ENCODE measurements around the gene KCNJ15.

Gene KCNJ15

GRCh38 chr21:38268864-38269575, 12.2 kb downstream of the KCNJ15 start:
- DNase-seq (ENCODE audit: low spot score): no peak

DNA sequence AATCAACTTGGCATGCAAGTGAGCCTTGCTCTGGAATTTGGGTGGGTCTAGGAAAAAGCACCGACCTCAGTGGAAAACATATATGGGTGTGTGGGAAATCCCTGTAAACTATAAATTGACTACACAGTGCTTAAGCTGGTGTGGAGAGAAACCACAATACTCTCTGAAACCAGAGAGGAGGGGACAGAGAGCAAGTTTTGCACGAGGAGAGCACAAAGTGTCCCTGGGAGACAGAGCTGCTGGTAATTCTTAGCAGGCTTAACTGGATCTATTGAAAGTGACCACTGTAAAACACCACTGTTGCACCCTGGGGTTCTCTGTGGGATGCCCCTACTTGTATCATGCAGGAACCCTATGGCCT, 12.8 kb downstream of the KCNJ15 start:
- no peak for DNase-seq (ENCODE audit: low spot score)

DNA sequence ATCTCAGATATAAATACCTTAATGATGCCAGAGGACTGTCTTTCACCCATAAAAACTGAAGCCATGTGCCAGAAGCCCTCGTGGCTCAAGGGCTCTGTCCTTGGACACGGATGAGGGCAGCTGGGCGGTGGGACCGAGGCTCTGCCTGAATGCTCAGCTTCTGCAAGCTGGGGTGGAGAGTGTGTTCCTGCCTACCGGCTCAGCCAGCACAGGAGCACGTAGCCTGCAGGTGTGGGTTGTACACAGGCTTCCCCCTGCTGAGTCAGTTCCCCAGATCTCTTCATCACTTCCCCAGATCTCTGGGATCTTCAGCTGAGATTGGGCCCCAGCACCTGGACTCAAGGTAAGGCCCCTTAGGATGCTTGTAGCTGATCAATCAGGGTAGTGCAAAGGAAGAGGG, 15.4 kb downstream of the KCNJ15 start:
- no peak for DNase-seq (ENCODE audit: low spot score)

DNA sequence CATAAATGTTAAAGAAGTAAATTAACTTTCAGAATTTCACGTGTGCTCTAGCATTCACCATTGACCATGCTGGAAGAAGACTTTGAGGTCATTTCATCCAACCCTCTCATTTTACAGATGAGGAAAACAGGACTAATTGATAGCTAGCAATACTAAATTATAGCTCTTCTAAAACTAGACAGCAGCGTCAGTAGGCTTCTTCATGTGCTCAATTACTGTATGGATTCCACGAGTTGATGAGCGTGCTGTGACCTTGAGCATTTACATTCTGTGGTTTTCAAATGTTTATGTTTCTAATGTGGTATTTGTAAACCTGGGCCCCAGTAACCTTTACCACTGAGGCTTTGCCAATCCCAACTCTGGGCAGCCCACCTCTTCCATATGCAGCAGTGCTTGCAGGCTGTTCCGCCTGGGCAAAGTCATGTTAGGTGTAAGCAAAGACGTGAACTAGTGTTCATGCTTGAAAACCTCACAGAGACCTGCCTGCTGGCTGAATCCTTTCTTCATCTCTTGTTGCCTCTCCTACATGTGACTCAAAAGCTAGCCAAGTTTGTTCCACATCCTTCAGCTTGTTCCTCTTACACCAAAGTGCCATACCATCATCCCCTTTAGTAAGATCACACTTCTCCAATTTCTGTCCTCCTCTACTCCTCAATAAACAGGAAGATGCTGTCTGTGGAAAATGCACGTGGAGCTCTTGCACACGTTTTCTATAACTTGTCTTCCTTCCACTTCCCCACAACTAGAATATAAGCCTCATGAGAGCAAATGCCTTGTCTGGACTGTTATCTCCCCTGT, 17.2 kb downstream of the KCNJ15 start:
- DNase-seq (ENCODE audit: low spot score): no peak

DNA sequence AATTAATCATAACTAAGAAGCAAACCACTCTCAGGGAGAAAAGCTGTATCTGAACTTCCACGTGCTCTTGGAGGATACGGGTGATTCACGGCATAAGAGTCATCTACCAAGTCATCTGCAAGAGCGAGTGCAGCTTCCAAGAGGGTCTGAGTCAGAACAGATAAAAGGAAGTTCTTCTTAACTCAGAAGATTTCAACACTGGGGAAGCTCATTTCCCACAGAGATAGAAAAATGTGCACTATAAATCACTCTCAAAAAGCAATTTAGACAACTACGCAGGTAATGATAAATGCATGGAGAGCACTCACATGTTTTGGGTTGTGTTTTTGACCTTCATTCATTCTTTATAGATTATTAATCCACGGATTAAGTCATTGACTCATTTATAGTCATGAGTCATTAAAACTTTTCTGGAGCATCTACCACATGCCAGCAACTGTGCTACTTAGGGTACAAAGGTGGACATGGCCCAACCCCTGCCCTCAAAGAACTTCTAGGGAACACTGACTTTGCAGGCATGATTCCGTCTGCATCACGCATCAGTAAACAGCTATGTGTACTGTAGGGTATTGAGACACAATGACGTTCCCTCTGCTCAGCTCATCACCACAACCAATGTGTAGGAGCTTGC, 20.8 kb downstream of the KCNJ15 start:
- DNase-seq (ENCODE audit: low spot score): no peak

DNA sequence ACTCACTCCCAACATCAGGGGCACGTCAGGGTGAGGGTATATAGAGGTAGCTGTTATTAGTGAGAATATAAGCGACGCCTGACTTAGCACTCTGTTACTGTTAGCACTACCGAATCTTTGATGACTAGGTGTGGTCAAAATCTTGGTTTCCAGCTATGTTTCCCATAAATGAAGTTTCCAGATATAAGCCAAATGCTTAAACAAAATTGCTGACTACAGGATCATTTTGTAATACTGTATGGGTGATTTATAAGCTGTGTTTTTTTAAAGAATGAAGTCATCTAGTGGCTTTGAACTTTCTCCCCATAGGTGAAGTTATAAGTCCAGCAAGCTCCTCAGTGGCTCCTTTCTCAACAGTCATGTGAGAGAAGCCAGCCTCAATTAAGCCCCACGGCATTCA, 23.7 kb downstream of the KCNJ15 start:
- DNase-seq (ENCODE audit: low spot score): no peak

GRCh38 chr21:38280867-38281266, 24.1 kb downstream of the KCNJ15 start:
- no peak for DNase-seq (ENCODE audit: low spot score)

DNA sequence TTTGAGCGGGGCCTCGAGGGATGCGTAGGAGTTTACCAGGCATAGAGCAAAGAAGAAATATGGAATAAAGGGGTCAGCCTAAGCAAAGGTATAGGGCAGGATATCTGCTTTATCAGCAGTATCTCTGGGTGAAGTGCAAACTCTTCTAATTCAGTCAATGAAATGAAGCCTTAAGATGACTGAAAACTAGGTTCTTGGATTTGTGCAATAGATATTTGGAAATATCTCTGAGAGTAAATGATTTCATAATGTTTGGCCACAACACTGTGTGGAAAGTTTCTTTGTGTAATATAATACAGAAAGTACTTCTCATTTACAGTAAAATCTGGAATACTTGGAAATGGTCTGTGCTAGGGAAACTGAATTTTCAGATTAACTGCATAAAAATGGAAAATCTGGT, 26.1 kb downstream of the KCNJ15 start:
- DNase-seq (ENCODE audit: low spot score): no peak

GRCh38 chr21:38284216-38284615, 27.4 kb downstream of the KCNJ15 start:
- DNase-seq (ENCODE audit: low spot score): no peak

- no peak for DNase-seq (ENCODE audit: low spot score)
These were observed 30.1 kb downstream of the KCNJ15 start for GRCh38 chr21:38286739-38287471.

- no peak for DNase-seq (ENCODE audit: low spot score)
These were observed 30.7 kb downstream of the KCNJ15 start for GRCh38 chr21:38287476-38287875.

DNA sequence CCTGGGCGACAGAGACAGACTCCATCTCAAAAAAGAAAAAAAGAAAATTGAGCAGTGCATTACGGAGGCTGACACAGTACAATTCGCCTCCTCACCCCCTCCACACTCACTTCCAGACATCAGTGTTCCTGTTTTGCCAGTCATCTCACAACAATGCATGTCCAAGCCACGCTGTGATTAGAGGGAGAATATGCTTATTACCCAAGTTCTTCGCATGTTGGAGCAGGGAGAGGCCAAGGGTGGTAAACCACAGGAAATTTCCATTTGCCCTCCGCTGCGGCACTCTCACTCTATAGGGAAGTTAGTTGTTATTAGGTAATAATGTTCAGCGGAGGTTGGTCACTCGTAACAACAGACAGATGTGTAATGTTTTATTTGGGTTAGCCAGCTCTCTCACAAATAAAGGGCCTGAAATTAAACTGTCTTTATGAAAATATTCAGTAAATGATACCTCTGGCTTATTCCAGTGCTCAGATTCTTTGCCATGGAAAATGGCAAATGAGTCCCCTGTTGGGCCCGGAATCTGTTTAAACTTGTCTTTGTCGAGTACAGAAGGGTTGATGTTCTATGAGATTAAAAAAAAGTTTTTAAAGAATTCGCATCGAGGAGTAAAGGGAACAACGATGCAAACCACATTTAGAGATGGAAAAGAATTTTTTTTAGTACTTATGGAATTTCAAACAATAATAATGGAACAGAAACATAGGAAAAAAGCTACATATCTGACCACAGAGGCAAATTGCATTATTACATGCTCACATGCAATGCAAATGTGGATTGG, 33.1 kb downstream of the KCNJ15 start:
- DNase-seq (ENCODE audit: low spot score): no peak

DNA sequence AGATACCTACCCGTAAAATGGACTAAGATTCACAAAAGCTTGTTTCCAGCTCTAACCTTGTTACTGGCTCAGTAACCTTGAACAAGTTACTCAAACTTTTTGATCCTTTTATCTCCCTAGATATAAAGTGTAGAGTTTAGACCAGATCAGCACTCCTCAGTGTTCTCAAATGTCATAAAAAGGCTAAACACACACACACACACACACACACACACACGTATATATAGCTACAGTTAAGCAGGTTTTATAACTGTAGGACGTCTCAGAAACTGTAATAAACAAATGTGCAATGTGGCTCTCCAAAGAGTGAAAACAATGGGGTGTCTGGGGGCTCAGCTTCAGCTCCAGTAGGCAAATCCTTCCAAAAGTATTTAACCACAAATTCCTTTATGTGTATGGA, 34.0 kb downstream of the KCNJ15 start:
- no peak for DNase-seq (ENCODE audit: low spot score)

GRCh38 chr21:38291874-38292273, 35.1 kb downstream of the KCNJ15 start:
- no peak for DNase-seq (ENCODE audit: low spot score)

GRCh38 chr21:38293113-38293512, 36.3 kb downstream of the KCNJ15 start:
- no peak for DNase-seq (ENCODE audit: low spot score)

DNA sequence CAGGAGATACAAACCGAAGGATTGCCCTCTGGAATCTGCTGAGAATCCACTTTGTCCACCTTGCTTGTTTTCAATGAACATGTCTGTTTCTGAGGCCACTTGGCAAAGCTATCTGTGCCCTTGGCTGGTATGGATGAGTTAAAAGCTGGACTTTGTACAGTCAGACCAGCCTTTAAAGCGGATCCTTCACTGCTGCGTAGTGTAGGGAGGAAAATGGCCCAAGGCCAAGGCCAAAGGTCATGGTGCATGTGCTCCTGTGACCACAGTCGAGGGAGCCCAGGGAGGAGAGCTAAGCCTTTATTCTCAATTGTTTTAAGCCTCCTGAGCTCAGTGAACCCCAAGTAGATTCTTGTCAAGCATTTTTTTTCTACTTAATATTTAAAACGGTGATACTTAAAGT, 37.0 kb downstream of the KCNJ15 start:
- DNase-seq (ENCODE audit: low spot score): no peak

- no peak for DNase-seq (ENCODE audit: low spot score)
These were observed 37.8 kb downstream of the KCNJ15 start for GRCh38 chr21:38294609-38295008.

DNA sequence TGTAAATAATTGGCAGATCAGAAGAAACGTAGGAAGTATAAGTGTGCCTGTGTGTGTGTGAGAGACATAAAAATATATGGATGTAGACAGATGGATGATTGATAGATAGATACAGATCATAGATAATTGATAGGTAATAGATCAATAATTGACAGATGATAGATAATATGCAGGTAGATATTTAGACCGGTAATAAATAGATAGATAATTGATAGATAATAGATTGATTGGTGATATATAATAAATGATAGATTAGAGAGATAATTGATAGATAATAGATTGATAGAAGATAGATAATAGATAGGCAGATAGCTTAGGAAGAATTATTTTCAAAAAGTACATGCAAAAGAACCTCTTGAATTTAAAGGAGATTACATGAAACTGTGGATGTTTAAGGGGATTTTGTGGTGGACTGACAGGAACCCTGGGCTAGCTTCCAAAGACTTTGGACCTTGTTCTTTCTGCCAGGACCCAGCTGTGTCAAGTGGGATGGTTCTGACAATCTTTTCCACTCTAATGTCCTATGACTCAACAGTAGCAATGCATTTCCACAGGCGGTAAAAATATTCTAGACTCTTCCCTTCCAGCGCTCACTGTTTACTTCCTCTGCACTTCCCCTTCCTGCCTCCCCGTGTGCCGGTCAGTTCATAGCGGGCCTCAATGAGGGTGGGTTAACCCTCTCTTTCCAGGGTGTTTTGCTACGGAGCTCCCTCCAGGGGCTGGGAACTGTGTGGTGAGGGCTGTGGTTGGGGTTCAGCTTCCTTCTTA, 39.4 kb downstream of the KCNJ15 start:
- no peak for DNase-seq (ENCODE audit: low spot score)

DNA sequence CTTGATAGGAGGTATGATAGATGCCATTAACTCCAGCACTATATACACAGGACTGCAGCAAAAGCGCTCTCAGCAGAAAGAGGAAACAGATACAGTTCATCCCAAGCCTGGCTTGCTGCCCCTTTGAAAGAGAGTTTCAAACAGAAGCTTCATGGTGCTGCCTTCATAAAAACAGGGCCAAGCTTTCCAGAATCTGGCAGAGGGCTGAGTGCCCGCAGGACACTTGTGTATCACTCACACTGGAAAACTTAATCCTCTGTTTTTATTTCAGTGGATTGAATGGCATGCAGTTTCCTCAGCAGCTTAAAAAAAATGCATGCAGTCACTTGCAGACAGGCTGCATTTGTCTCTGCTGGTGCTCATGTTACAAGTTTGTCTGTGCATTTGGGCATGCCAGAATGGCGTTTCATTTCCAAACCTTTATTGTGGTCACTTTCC, 40.4 kb downstream of the KCNJ15 start:
- no peak for DNase-seq (ENCODE audit: low spot score)

DNA sequence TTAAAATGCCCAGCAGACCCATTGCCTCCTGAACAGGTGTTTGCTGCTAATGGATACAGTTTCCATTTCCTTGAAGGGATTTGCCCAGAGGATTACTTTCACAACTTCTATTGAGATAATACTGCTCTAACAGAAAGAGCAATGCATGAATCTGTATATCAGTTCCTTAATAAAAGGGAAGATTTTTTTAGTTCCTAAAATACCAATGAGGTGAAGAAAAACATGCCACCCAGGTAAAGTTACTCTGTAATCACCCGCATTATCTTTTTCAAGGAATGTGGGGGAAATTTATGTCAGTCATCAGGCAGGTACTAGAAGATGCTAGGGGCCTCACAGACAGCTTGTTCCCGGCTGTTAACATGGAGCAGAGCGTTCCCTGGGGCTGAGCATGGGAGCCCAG, 41.1 kb downstream of the KCNJ15 start:
- no peak for DNase-seq (ENCODE audit: low spot score)

DNA sequence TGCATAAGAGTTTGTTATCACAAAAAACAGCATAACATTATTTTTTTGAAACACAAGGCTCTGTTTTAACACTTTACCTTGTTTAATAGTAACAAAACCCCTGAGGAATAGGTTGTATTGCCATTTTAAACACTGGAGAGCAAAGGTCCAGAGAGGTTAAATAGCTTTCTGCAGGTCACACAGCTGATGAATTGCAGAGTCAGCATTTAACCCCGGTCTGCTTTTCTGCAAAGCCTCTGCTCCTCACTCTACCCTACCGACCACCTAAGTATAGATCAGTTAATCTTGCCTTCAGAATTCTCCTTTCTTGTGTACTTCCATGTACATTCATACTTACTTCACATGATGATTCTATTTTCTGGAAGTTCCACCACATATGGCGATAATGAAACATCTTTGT, 42.0 kb downstream of the KCNJ15 start:
- DNase-seq (ENCODE audit: low spot score): no peak
